AG04450 (cell line): ENCODE measurements around the gene URI1. TPM values are rescaled to one million over a fixed set of nuclear protein-coding genes. Genes with fewer than 3 reads are reported as not detected.

Experiments used
- CTCF ChIA-PET: fragments of 300-600, 350-600 bp; formaldehyde crosslinking; extraction: SDS; loops from one replicate; lab custom pipeline; 2022; ENCODE audit warnings: antibody characterized with exemption, inconsistent platforms; lab: Charles Lee
- POLR2A ChIA-PET: fragments of 350-600 bp; formaldehyde crosslinking; extraction: SDS; loops from one replicate; lab custom pipeline; 2021; ENCODE audit warnings: antibody characterized with exemption, inconsistent platforms; lab: Yijun Ruan, JAX
- DNase-seq: peaks from one replicate; pipeline ENCODE4 v3.0.0-alpha.2; 2011; ENCODE audit warnings: low read depth, low spot score
- H3K27ac ChIP-seq: one replicate; pipeline ENCODE4 v1.5.1; 2012; ENCODE audit warnings: low read depth, low read length, control low read depth
- H3K27me3 ChIP-seq: one replicate; pipeline ENCODE4 v1.6.0; 2012; ENCODE audit warnings: low read length; ENCODE audit not compliant: control insufficient read depth, insufficient read depth
- H3K4me3 ChIP-seq: 2 replicates; pipeline ENCODE4 v1.5.1; 2011; ENCODE audit warnings: mild to moderate bottlenecking, low read depth, low read length, control low read depth
- H3K9me3 ChIP-seq: 2 replicates; pipeline ENCODE4 v1.5.1; 2012; ENCODE audit warnings: low read length; ENCODE audit not compliant: control insufficient read depth, insufficient read depth
- polyA plus RNA-seq: library from polyadenylated mRNA; depleted of rRNA; stranded (reverse); fragments of >200 nt; gene quantifications from 2 replicates; pipeline ENCODE4 v1.2.3, GENCODE V29; 2011
- TF ChIP-seq, protein P1 (sequence below): IDR thresholded peaks from 2 replicates; pipeline ENCODE4 v1.5.1; 2011; ENCODE audit warnings: low read depth, low read length, control low read depth, inconsistent platforms

URI1 gene
- polyA plus RNA-seq, 1 experiment: 79.0 TPM

DNA sequence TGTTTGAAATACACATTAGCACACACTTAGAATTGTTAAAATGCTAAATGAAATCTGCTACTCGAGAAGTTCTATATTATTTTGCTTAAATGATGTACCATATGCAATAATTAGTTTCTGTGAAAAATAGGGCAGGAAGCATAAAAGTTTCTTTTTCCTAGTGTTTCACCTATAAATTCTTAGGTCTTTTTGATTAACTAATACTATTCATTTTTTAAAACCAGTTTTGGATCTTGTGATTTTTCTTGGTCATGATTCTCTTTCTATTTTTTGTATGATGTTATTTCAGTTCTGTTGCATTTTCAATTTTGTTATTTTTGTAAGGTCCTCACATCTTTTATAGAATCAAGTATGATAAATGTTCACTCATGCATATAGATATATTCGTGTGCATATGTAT is 66.1 kb downstream of the URI1 start:
- H3K9me3 ChIP-seq: no peaks in the 10 kb centered on the region
- TF ChIP-seq, protein P1, sequence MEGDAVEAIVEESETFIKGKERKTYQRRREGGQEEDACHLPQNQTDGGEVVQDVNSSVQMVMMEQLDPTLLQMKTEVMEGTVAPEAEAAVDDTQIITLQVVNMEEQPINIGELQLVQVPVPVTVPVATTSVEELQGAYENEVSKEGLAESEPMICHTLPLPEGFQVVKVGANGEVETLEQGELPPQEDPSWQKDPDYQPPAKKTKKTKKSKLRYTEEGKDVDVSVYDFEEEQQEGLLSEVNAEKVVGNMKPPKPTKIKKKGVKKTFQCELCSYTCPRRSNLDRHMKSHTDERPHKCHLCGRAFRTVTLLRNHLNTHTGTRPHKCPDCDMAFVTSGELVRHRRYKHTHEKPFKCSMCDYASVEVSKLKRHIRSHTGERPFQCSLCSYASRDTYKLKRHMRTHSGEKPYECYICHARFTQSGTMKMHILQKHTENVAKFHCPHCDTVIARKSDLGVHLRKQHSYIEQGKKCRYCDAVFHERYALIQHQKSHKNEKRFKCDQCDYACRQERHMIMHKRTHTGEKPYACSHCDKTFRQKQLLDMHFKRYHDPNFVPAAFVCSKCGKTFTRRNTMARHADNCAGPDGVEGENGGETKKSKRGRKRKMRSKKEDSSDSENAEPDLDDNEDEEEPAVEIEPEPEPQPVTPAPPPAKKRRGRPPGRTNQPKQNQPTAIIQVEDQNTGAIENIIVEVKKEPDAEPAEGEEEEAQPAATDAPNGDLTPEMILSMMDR: no peak
- POLR2A ChIA-PET: no interaction called here
- CTCF ChIA-PET: no interaction called here
- no peak overlapping the region for H3K27ac ChIP-seq
- no peak for DNase-seq
- H3K27me3 ChIP-seq: no peaks in the 10 kb centered on the region
- no peak overlapping the region for H3K4me3 ChIP-seq

DNA sequence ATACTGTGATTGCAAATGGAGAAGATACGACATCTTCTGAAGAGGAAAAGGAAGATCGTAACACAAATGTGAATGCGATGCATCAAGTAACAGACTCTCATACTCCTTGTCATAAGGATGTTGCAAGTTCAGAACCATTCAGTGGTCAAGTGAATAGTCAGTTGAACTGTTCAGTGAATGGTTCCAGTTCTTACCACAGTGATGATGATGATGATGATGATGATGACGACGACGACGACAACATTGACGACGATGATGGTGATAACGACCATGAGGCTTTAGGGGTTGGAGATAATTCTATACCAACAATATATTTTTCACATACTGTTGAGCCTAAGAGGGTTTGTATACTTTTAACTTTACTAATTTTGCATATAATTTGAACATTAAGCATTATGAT is 67.0 kb downstream of the URI1 start:
- ChIA-PET CTCF (no interaction called here), POLR2A (no interaction called here)
- Histone ChIP-seq H3K9me3 (no peaks in the 10 kb centered on the region), H3K27me3 (no peaks in the 10 kb centered on the region), H3K4me3 (no peak overlapping the region), H3K27ac (no peak overlapping the region)
- TF ChIP-seq, protein P1: no peak
- DNase-seq: no peak

DNA sequence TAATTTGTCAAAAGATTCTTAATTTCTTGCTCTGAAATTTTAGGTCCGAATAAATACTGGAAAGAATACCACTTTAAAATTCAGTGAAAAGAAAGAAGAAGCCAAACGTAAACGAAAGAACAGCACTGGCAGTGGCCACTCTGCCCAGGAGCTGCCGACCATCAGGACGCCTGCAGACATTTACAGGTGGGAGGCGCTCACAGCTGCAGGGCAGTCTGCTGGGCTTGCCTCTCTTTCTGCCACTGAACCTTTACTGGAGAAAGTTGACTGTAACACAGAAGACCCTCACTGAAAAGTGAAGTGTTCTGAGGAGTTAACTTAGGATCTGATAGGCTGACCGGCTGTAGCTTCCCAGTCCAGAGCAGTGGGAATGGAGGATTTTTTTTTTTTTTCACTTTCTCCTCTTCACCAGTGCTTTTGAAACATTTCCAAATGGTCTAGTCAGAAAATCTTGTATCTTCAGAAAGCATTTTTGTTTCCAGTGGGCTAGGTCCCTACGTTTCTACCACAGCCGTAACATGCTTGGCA is 69.1 kb downstream of the URI1 start:
- no peak overlapping the region for H3K4me3 ChIP-seq
- TF ChIP-seq, protein P1: no peak
- no peaks in the 10 kb centered on the region for H3K9me3 ChIP-seq
- no peak overlapping the region for H3K27ac ChIP-seq
- POLR2A ChIA-PET: no interaction called here
- CTCF ChIA-PET: interaction anchor here (0.6 kb wide), 1 partner anchor 10 kb away, joined by 3 read pairs; no protein-coding TSS in a partner anchor
- H3K27me3 ChIP-seq: no peaks in the 10 kb centered on the region
- no peak for DNase-seq

DNA sequence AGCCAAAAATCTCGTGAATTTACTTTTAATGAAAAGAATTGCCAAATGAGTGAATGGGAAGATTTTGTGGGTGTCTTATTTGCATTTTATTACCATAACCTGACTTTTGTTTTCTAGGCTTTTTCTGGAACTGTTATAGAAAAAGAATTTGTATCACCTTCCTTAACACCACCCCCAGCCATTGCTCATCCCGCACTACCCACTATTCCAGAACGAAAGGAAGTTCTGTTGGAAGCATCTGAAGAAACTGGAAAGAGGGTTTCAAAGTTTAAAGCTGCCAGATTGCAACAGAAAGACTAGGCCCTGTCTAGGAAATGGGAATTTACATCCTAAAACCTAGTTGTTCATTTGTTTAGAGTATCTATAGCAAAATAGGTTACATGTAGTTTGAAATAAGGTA is 72.7 kb downstream of the URI1 start:
- ChIA-PET POLR2A (no interaction called here), CTCF (no interaction called here)

DNA sequence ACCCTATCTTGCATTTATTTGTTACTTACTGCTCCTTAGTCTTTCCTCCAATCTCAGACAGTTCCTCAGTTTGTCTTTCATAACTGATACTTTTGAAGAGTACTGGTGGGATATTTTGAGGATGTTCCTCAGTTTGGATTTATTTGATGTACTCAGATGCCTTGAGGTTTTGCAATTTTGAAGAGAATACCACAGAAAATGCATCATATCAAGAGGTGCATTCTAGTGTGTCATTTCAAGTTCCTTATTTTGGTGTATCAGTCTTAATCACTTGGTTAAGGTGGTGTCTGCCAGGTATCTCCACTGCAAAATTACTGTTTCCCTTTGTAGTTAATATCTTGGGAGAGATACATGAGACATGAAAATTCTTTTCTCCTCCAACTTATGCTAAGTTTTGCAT is 75.1 kb downstream of the URI1 start:
- Histone ChIP-seq H3K27ac (no peak overlapping the region), H3K27me3 (no peaks in the 10 kb centered on the region), H3K9me3 (no peaks in the 10 kb centered on the region), H3K4me3 (no peak overlapping the region)
- CTCF ChIA-PET: no interaction called here
- TF ChIP-seq, protein P1: no peak
- DNase-seq: no peak
- POLR2A ChIA-PET: no interaction called here

More for the DNA sequence above, 72.7 kb downstream of the URI1 start:
- TF ChIP-seq, protein P1: no peak
- Histone ChIP-seq H3K9me3 (no peaks in the 10 kb centered on the region), H3K4me3 (no peak overlapping the region), H3K27me3 (no peaks in the 10 kb centered on the region), H3K27ac (no peak overlapping the region)
- DNase-seq: no peak
